ENCODE data around the gene ANGEL2. TPM values are rescaled to one million over a fixed set of nuclear protein-coding genes. Genes with fewer than 3 reads are reported as not detected.

The ANGEL2 gene
- polyA plus RNA-seq, 1 of the 3 experiments (the other 2 are of a cell fraction) = 14.0 TPM

- 90% methylated on average over 15 of the region's 18 CpGs for WGBS (ENCODE audit: low lambda C conversion rate)
- H3K9ac ChIP-seq = no peak overlapping the region
These were observed 56.1 kb downstream of the ANGEL2 start for GRCh38 chr1:212959266-212960220.

More at GRCh38 chr1:212959266-212960220, 56.1 kb downstream of the ANGEL2 start:
- POLR2A ChIA-PET = no interaction called here
- CTCF ChIA-PET = interaction anchor here (1.0 kb wide), 1 partner anchor 36 kb away, joined by 4 read pairs; no protein-coding TSS in a partner anchor
- no peak for DNase-seq
- no peaks in the 10 kb centered on the region; the same call in 1 of the 2 replicates for H3K27me3 ChIP-seq (ENCODE audit: insufficient read depth)
- no peaks in the 10 kb centered on the region for H3K79me2 ChIP-seq (ENCODE audit: insufficient read depth)
- no peak for TF ChIP-seq ZBTB33 (IDR thresholded peaks at IDR 0.05; ENCODE audit: borderline replicate concordance, low read depth)
- no peak for TF ChIP-seq GATA2 (CRISPR knock-in tag; IDR thresholded peaks at IDR 0.05)
- no peak for TF ChIP-seq CHD2 (IDR thresholded peaks at IDR 0.05; ENCODE audit: low read length, partially characterized antibody)
- TF ChIP-seq MXI1 (IDR thresholded peaks at IDR 0.05; ENCODE audit: low read depth, low read length) = no peak
- no peak for TF ChIP-seq REST (IDR thresholded peaks at IDR 0.05; ENCODE audit: low read depth, low read length)
- no peak for TF ChIP-seq TCF12 (IDR thresholded peaks at IDR 0.05)
- no peaks in the 10 kb centered on the region for H3F3A ChIP-seq (replicated peaks; ENCODE audit: insufficient read depth)
- no peak overlapping the region for H3K4me2 ChIP-seq
- no peak overlapping the region for H3K4me3 ChIP-seq (ENCODE audit: low read depth in 2 of 2, low read length in 1 of 2)
- H3K36me3 ChIP-seq (replicated peaks in 1 of 2; ENCODE audit: control insufficient read depth in 1 of 2, insufficient read depth in 2 of 2, low read length in 1 of 2) = no peaks in the 10 kb centered on the region
- no peak overlapping the region for H3K27ac ChIP-seq (ENCODE audit: low read depth in 2 of 2, low read length in 1 of 2)
- no peak overlapping the region for H2AFZ ChIP-seq (ENCODE audit: low read depth)
- H3K9me2 ChIP-seq = no peaks in the 10 kb centered on the region
- no peaks in the 10 kb centered on the region for H4K20me1 ChIP-seq (ENCODE audit: insufficient read depth)
- no peaks in the 10 kb centered on the region for H3K4me1 ChIP-seq (ENCODE audit: control insufficient read depth in 1 of 2, insufficient read depth in 2 of 2, low read depth in 1 of 2, low read length in 1 of 2)
- no peaks in the 10 kb centered on the region for H3K9me3 ChIP-seq
